Panc1 (cell line): Measurements from ENCODE around the gene KMT2D.

Experiments
- POLR2AphosphoS5 ChIP-seq: IDR thresholded peaks from 2 replicates; pipeline ENCODE4 v1.6.1; 2012; ENCODE audit warnings: mild to moderate bottlenecking, low read depth, low read length, moderate library complexity
- TCF7L2 ChIP-seq: IDR thresholded peaks from 2 replicates; pipeline ENCODE4 v1.6.1; 2011; ENCODE audit warnings: mild to moderate bottlenecking, low read depth, low read length, inconsistent platforms
- TF ChIP-seq, protein P1 (sequence below): fragments of 450-650 bp; IDR thresholded peaks from 2 replicates; pipeline ENCODE4 v1.5.1; 2017; ENCODE audit warnings: mild to moderate bottlenecking

DNA sequence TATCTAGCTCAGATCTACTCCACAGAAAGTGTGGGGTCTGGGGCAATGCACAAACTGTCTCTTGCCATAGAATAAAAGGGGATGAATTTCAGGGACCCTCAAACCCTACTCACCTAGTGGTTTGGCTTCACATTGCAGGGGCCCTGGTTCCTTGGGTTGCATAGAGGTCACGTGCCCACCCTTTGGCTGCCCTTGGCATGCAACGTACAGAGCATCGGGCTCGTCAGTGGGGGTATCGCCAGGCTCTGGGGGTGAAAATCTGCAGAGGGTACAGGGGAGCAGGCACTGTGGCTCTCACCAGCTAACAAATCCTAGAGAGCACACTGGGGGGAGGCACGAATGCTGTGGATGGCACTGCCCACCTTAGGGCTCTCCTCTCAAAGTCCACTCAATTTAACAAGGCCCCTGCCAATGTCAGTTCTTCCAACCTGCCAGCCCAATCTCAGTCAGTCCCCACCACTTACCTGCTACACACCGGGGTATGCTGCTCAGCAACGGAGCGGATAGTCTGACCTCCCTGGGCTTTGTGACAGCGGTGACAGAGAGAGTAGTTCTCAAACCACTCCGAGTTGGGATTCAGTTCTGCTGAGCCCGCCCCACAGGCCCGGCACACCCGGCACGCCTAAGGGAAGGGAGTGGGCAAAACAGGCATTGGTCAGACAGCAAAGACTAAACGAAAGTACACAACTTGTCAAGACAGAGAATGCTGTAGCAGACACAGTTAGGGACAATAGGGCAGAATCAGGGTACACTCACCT is 8.0 kb downstream of the KMT2D start:
- TF ChIP-seq POLR2AphosphoS5 (no peak), TCF7L2 (no peak)
- TF ChIP-seq, protein P1, sequence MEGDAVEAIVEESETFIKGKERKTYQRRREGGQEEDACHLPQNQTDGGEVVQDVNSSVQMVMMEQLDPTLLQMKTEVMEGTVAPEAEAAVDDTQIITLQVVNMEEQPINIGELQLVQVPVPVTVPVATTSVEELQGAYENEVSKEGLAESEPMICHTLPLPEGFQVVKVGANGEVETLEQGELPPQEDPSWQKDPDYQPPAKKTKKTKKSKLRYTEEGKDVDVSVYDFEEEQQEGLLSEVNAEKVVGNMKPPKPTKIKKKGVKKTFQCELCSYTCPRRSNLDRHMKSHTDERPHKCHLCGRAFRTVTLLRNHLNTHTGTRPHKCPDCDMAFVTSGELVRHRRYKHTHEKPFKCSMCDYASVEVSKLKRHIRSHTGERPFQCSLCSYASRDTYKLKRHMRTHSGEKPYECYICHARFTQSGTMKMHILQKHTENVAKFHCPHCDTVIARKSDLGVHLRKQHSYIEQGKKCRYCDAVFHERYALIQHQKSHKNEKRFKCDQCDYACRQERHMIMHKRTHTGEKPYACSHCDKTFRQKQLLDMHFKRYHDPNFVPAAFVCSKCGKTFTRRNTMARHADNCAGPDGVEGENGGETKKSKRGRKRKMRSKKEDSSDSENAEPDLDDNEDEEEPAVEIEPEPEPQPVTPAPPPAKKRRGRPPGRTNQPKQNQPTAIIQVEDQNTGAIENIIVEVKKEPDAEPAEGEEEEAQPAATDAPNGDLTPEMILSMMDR = no peak
